Measurements from ENCODE around the gene KDM2A. TPM values are rescaled to one million over a fixed set of nuclear protein-coding genes. Genes with fewer than 3 reads are reported as not detected.

The KDM2A gene
- total RNA-seq, 1 experiment from 2014 or later: 50.4 TPM

DNA sequence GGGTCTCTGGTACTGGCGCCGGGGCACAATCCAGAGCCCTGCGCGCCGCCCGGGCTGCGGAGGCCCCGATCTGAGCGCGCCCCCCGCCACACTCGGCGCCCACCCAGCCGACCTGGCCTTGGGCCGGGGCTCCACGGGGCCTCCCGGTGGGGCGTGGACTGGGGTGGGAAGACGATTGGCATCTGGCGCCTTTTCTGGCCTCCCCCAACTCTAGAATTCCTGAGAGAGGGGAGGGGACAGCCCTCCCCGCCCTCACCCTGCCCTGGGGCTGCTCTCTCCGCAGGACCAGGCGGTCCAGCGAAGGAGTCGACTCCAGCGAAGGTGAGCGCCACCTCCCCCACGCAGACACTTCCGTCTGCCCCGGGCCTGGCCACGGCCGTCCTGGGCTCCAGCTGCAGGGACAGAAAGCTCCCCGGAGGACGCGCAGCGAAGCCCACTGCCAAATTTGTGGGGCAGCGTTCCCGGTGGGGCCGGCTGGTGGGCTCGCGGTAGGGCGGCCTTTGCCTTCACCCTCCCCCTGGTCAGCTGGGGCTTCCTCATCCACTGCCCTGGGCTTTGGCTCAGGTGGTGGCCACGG lies 184.9 kb downstream of the KDM2A start:
- Histone ChIP-seq H3K27me3 (ENCODE audit: insufficient read depth, low read length) (no peaks in the 10 kb centered on the region), H3K9me2 (ENCODE audit: insufficient read depth) (no peaks in the 10 kb centered on the region), H4K20me1 (ENCODE audit: insufficient read depth) (no peaks in the 10 kb centered on the region), H3K4me3 (replicated peaks in 1 of 2; ENCODE audit: low read depth in 1 of 2, low read length in 2 of 2) (peak overlapping the region; percentile 79 to 91), H3K4me2 (ENCODE audit: low read length) (peak overlapping the region; percentile 95), H2AFZ (ENCODE audit: low read depth, low read length, poor library complexity, severe bottlenecking) (no peak overlapping the region), H3K9ac (ENCODE audit: low read length) (peak overlapping the region; percentile 90), H3K36me3 (ENCODE audit: control insufficient read depth in 1 of 2, insufficient read depth in 2 of 2, low read length in 2 of 2) (peaks cover 10% of the 10 kb centered on the region in 2 experiments; a peak in 3 of 4 replicates), H3K9me3 (ENCODE audit: control insufficient read depth in 1 of 2, insufficient read depth in 1 of 2, low read depth in 1 of 2, low read length in 2 of 2) (no peaks in the 10 kb centered on the region), H3K79me2 (ENCODE audit: insufficient read depth, low read length) (peaks cover 12% of the 10 kb centered on the region), H3K4me1 (ENCODE audit: control insufficient read depth in 1 of 2, insufficient read depth in 2 of 2, low read length in 2 of 2) (peaks cover 21 to 25% of the 10 kb centered on the region in 2 experiments), H3K27ac (ENCODE audit: low read depth, low read length) (peak overlapping the region; percentile 85)
- intact Hi-C loops (cut with micrococcal nuclease): no loop called here
- ChIA-PET RAD21 (ENCODE audit: low non-redundant PET in 1 of 2, low total read pairs in 2 of 2, uncharacterized antibody in 2 of 2, unreplicated experiment in 2 of 2) (interaction anchor here in 1 of 2 experiments (0.6 to 1.4 kb wide), 2 partner anchors 13 to 22 kb away, joined by 3 to 5 read pairs; no protein-coding TSS in a partner anchor), POLR2A (interaction anchor here (1.0 to 2.4 kb wide), 3 partner anchors 10 to 16 kb away, joined by 3 to 11 read pairs (median 6); partner anchors contain the start of gene ANKRD13D), CTCF (interaction anchor here (0.7 to 1.5 kb wide), 3 partner anchors 13 to 43 kb away, joined by 3 to 9 read pairs (median 5); partner anchors contain the start of gene ANKRD13D)
- no TSS peak for BruUV-seq (replicated peaks)
- DNase-seq (ENCODE audit: low read depth, low spot score) (no peak), ATAC-seq (peak; percentile 33)
- TF ChIP-seq ZFX (IDR thresholded peaks at IDR 0.05): peak; percentile 63; the same call in 1 of the 2 replicates
- TF ChIP-seq SP1 (IDR thresholded peaks at IDR 0.05; ENCODE audit: low read depth): no peak

DNA sequence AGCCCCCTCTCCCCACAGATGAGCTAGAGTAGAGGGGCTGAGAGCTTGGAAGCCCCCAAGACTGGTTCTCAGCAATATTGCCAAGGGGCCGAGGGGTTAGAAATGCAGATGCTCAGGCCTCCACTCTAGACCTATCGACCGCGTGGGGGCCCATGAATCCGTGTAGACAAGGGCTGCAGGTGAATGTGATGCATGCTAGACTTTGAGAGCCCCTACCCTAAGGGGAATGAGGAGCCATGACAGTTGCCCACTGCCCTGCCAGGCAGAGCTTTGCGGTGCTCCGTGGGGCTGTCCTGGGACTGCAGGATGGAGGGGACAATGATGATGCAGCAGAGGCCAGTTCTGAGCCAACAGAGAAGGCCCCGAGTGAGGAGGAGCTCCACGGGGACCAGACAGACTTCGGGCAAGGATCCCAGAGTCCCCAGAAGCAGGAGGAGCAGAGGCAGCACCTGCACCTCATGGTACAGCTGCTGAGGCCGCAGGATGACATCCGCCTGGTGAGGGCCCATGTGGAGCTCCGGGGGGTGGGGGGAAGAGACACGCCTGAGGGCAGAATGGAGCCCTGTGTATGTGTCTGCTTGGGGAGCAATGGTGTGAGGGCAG lies 185.5 kb downstream of the KDM2A start:
- Histone ChIP-seq H3K79me2 (ENCODE audit: insufficient read depth, low read length) (peaks cover 10% of the 10 kb centered on the region), H3K27ac (ENCODE audit: low read depth, low read length) (peak overlapping the region; percentile 85), H3K9ac (ENCODE audit: low read length) (peak overlapping the region; percentile 90), H2AFZ (ENCODE audit: low read depth, low read length, poor library complexity, severe bottlenecking) (no peak overlapping the region), H3K4me2 (ENCODE audit: low read length) (peak overlapping the region; percentile 95), H3K27me3 (ENCODE audit: insufficient read depth, low read length) (no peaks in the 10 kb centered on the region), H3K4me1 (ENCODE audit: control insufficient read depth in 1 of 2, insufficient read depth in 2 of 2, low read length in 2 of 2) (peaks cover 21 to 25% of the 10 kb centered on the region in 2 experiments), H3K36me3 (ENCODE audit: control insufficient read depth in 1 of 2, insufficient read depth in 2 of 2, low read length in 2 of 2) (peaks cover 5 to 10% of the 10 kb centered on the region in 2 experiments; a peak in 3 of 4 replicates), H3K9me3 (ENCODE audit: control insufficient read depth in 1 of 2, insufficient read depth in 1 of 2, low read depth in 1 of 2, low read length in 2 of 2) (no peaks in the 10 kb centered on the region), H3K9me2 (ENCODE audit: insufficient read depth) (no peaks in the 10 kb centered on the region), H3K4me3 (replicated peaks in 1 of 2; ENCODE audit: low read depth in 1 of 2, low read length in 2 of 2) (peak overlapping the region; percentile 79 to 91), H4K20me1 (ENCODE audit: insufficient read depth) (no peaks in the 10 kb centered on the region)
- CTCF ChIA-PET: no interaction called here
- BruUV-seq (replicated peaks): TSS peak; percentile 46
- POLR2A ChIA-PET: no interaction called here
- RAD21 ChIA-PET (ENCODE audit: low non-redundant PET in 1 of 2, low total read pairs in 2 of 2, uncharacterized antibody in 2 of 2, unreplicated experiment in 2 of 2): no interaction called here
- DNase-seq (ENCODE audit: low read depth, low spot score): no peak
- ATAC-seq: no peak
- intact Hi-C loops (cut with micrococcal nuclease): no loop called here
- TF ChIP-seq POLR2AphosphoS5 (IDR thresholded peaks at IDR 0.05; ENCODE audit: low read depth, low read length) (no peak), JUND (IDR thresholded peaks at IDR 0.05) (no peak), EZH2 (IDR thresholded peaks at IDR 0.05) (no peak), ELF1 (IDR thresholded peaks at IDR 0.05; ENCODE audit: borderline replicate concordance, low read depth) (no peak), YY1 (IDR thresholded peaks at IDR 0.05; ENCODE audit: extremely low read depth, insufficient replicate concordance, low read depth, low read length) (no peak), RAD21 (IDR thresholded peaks at IDR 0.05; ENCODE audit: low read depth) (no peak), CBX3 (IDR thresholded peaks at IDR 0.05; ENCODE audit: low read depth) (no peak), TCF7L2 (IDR thresholded peaks at IDR 0.05; ENCODE audit: borderline replicate concordance, extremely low read depth, insufficient read depth, insufficient read length) (no peak), SRF (IDR thresholded peaks at IDR 0.05; ENCODE audit: low read depth) (no peak), SP1 (IDR thresholded peaks at IDR 0.05; ENCODE audit: low read depth) (no peak), POLR2A (IDR thresholded peaks at IDR 0.05; ENCODE audit: borderline replicate concordance, extremely low read depth, insufficient read depth, insufficient read length) (no peak), CEBPB (IDR thresholded peaks at IDR 0.05; ENCODE audit: low read depth) (no peak)
- TF ChIP-seq, protein P1, sequence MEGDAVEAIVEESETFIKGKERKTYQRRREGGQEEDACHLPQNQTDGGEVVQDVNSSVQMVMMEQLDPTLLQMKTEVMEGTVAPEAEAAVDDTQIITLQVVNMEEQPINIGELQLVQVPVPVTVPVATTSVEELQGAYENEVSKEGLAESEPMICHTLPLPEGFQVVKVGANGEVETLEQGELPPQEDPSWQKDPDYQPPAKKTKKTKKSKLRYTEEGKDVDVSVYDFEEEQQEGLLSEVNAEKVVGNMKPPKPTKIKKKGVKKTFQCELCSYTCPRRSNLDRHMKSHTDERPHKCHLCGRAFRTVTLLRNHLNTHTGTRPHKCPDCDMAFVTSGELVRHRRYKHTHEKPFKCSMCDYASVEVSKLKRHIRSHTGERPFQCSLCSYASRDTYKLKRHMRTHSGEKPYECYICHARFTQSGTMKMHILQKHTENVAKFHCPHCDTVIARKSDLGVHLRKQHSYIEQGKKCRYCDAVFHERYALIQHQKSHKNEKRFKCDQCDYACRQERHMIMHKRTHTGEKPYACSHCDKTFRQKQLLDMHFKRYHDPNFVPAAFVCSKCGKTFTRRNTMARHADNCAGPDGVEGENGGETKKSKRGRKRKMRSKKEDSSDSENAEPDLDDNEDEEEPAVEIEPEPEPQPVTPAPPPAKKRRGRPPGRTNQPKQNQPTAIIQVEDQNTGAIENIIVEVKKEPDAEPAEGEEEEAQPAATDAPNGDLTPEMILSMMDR (IDR thresholded peaks at IDR 0.05 in 2 of 3, conservative IDR thresholded peaks at IDR 0.05 in 1 of 3; ENCODE audit: borderline replicate concordance in 1 of 3, insufficient read depth in 1 of 3, low read depth in 2 of 3, low read length in 2 of 3): no peak
- TF ChIP-seq, protein P2, sequence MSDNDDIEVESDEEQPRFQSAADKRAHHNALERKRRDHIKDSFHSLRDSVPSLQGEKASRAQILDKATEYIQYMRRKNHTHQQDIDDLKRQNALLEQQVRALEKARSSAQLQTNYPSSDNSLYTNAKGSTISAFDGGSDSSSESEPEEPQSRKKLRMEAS (IDR thresholded peaks at IDR 0.05): no peak
- TF ChIP-seq, protein P3, sequence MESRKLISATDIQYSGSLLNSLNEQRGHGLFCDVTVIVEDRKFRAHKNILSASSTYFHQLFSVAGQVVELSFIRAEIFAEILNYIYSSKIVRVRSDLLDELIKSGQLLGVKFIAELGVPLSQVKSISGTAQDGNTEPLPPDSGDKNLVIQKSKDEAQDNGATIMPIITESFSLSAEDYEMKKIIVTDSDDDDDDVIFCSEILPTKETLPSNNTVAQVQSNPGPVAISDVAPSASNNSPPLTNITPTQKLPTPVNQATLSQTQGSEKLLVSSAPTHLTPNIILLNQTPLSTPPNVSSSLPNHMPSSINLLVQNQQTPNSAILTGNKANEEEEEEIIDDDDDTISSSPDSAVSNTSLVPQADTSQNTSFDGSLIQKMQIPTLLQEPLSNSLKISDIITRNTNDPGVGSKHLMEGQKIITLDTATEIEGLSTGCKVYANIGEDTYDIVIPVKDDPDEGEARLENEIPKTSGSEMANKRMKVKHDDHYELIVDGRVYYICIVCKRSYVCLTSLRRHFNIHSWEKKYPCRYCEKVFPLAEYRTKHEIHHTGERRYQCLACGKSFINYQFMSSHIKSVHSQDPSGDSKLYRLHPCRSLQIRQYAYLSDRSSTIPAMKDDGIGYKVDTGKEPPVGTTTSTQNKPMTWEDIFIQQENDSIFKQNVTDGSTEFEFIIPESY (IDR thresholded peaks at IDR 0.05; ENCODE audit: extremely low read depth, insufficient replicate concordance, low read length): no peak

All from HCT116 (cell line).